Measurements from ENCODE around the gene FAM149A.

FAM149A gene

GRCh38 chr4:186204686-186205085, 100.2 kb downstream of the FAM149A start:
- no peak for DNase-seq

- DNase-seq, result no peak
These were observed 100.7 kb downstream of the FAM149A start for GRCh38 chr4:186205156-186205555.

- DNase-seq, result no peak
These were observed 112.0 kb downstream of the FAM149A start for GRCh38 chr4:186216465-186217024.

- no peak for DNase-seq
These were observed 113.3 kb downstream of the FAM149A start for GRCh38 chr4:186217733-186218293.

- no peak for DNase-seq
These were observed 117.1 kb downstream of the FAM149A start for GRCh38 chr4:186221624-186222023.
